Activated CD4-positive, alpha-beta memory T cell treated with anti-CD3 and anti-CD28 coated beads for 36 hours (primary cell): Measurements from ENCODE around the gene ACBD3. TPM values are rescaled to one million over a fixed set of nuclear protein-coding genes. Genes with fewer than 3 reads are reported as not detected.

ENCODE experiments used
- CTCF ChIA-PET: fragments of 350-600 bp; sonication (Branson Sonifier 250); formaldehyde crosslinking; loops from one replicate; lab custom pipeline; 2021; ENCODE audit warnings: antibody characterized with exemption, inconsistent platforms; lab: Charles Lee
- POLR2A ChIA-PET: fragments of 350-600 bp; sonication (Branson Sonifier 250); formaldehyde crosslinking; loops from one replicate; lab custom pipeline; 2021; ENCODE audit warnings: antibody characterized with exemption; lab: Charles Lee
- DNase-seq: peaks from one replicate; pipeline ENCODE4 v3.0.0-alpha.2; 2020
- H3K27ac Mint-ChIP-seq: one replicate; pipeline ENCODE4 v1.8.0; 2021; ENCODE audit warnings: mixed read lengths
- H3K27me3 Mint-ChIP-seq: one replicate; pipeline ENCODE4 v1.8.0; 2021; ENCODE audit warnings: mixed read lengths
- H3K36me3 Mint-ChIP-seq: one replicate; pipeline ENCODE4 v1.8.0; 2021; ENCODE audit warnings: mixed read lengths
- H3K4me1 Mint-ChIP-seq: one replicate; pipeline ENCODE4 v1.8.0; 2021; ENCODE audit warnings: low read depth, mixed read lengths
- H3K4me3 Mint-ChIP-seq: one replicate; pipeline ENCODE4 v1.8.0; 2021; ENCODE audit warnings: mild to moderate bottlenecking, mixed read lengths
- H3K9me3 Mint-ChIP-seq: one replicate; pipeline ENCODE4 v1.8.0; 2021; ENCODE audit warnings: mixed read lengths
- intact Hi-C: fragments of 100-400 bp; cut with micrococcal nuclease; formaldehyde crosslinking; loops from one replicate; pipeline ENCODE4 v1.15.1; 2023
- total RNA-seq, 2 experiments: library from RNA; stranded (reverse); gene quantifications; one replicate each; pipeline ENCODE4 v1.2.3, GENCODE V29; 2021

ACBD3 gene
- total RNA-seq, 2 experiments from 2014 or later, result 18.7 to 20.7 TPM

DNA sequence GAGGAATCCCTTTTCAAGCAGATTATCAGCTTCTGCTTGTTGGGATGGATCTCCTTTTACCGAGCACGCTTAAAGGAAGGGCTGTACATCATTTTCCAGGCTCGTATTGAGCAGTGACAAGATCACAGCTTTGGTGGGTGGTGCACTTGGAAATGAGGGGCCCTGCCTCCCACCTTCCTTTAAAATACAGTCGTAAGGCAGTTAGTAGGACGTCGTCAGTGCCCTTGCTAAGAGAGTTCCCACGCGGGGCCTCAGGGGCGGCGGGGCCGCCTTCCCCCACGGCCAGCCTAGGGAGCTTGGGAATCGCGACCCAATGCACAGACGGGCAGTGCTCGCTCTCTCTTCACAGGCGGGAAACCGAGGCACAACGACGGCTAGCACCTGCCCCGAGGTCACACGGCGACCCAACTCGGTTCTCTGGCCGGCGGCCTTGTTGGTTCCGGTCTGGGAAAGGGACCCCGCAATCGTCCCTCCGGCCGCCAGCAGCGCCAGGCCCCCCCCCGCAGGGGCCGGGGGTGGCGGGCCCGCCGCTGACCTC, 65.4 kb downstream of the ACBD3 start:
- H3K36me3 Mint-ChIP-seq, result no peaks in the 10 kb centered on the region
- no peak for DNase-seq
- H3K4me1 Mint-ChIP-seq, result peaks cover 26% of the 10 kb centered on the region
- H3K9me3 Mint-ChIP-seq, result no peaks in the 10 kb centered on the region
- no peaks in the 10 kb centered on the region for H3K27me3 Mint-ChIP-seq
- ChIA-PET POLR2A (interaction anchor here (0.9 to 3.5 kb wide), 4 partner anchors 10 to 122 kb away, joined by 3 to 16 read pairs (median 9); partner anchors contain the start of genes H3-3A and SDE2), CTCF (interaction anchor here (0.9 to 4.0 kb wide), 9 partner anchors 11 to 216 kb away, joined by 3 to 47 read pairs (median 6); partner anchors contain the start of gene H3-3A)
- peak overlapping the region; percentile 71 for H3K4me3 Mint-ChIP-seq
- intact Hi-C loops, result loop anchor here (1.0 to 5.0 kb wide), 4 partner anchors 11 to 646 kb away; partner anchors contain the start of gene PARP1
- peak overlapping the region; percentile 79 for H3K27ac Mint-ChIP-seq

DNA sequence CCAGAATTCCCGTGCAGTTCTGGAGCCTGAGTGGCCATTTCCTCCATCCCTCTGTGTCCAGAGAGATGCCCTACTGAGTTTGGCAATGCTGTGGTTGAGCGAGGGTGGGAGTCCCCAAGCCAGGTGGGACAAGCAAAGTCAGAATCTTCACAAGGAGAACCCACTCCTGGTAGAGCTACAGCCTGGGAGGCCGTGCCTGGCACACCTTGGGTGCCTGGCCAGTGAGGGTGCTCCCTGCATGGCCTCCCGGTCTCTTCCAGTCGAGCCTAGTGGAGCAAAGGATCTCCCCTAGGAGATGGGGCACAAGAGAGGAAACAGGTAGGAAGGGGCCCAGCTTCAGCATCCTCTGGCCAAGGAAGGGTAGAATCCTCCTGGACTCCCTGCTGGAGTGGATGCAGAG, 66.1 kb downstream of the ACBD3 start:
- peak overlapping the region; percentile 79 for H3K27ac Mint-ChIP-seq
- ChIA-PET POLR2A (interaction anchor here (0.9 to 3.5 kb wide), 4 partner anchors 9 to 121 kb away, joined by 3 to 16 read pairs (median 9); partner anchors contain the start of genes H3-3A and SDE2), CTCF (interaction anchor here (0.9 to 4.0 kb wide), 9 partner anchors 10 to 217 kb away, joined by 3 to 47 read pairs (median 6); partner anchors contain the start of gene H3-3A)
- no peak for DNase-seq
- H3K4me3 Mint-ChIP-seq, result peak overlapping the region; percentile 71
- no peaks in the 10 kb centered on the region for H3K9me3 Mint-ChIP-seq
- H3K27me3 Mint-ChIP-seq, result no peaks in the 10 kb centered on the region
- intact Hi-C loops, result loop anchor here (2.0 to 5.0 kb wide), 2 partner anchors 287 to 646 kb away; partner anchors contain the start of gene PARP1
- peaks cover 25% of the 10 kb centered on the region for H3K4me1 Mint-ChIP-seq
- no peaks in the 10 kb centered on the region for H3K36me3 Mint-ChIP-seq

DNA sequence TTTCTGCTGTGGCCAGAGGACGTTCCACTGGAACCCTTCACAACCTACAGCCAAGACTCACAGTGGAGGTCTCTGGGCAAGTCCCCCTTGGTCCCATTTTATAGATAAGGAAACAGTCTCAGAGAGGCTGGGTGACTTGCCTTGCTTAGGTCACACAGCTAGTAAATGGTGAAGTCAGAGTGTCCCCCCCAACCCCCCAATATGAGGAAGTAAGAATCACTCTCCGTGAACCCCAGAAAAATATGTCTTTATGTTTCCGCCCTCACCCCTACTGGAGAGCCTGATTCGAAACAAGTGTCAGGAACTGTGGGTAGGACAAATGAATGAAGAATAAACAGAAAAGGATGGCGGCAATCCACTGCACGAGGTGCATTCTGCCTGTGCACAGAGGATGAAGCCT, 67.4 kb downstream of the ACBD3 start:
- POLR2A ChIA-PET, result interaction anchor here (2.0 kb wide), 1 partner anchor 8 kb away, joined by 13 read pairs; no protein-coding TSS in a partner anchor
- intact Hi-C loops, result no loop called here
- no peak overlapping the region for H3K4me3 Mint-ChIP-seq
- CTCF ChIA-PET, result interaction anchor here (1.3 to 4.0 kb wide), 3 partner anchors 9 to 79 kb away, joined by 3 to 47 read pairs (median 26); no protein-coding TSS in a partner anchor
- no peaks in the 10 kb centered on the region for H3K36me3 Mint-ChIP-seq
- H3K27ac Mint-ChIP-seq, result no peak overlapping the region
- H3K9me3 Mint-ChIP-seq, result no peaks in the 10 kb centered on the region
- no peaks in the 10 kb centered on the region for H3K27me3 Mint-ChIP-seq
- H3K4me1 Mint-ChIP-seq, result peaks cover 19% of the 10 kb centered on the region
- no peak for DNase-seq

DNA sequence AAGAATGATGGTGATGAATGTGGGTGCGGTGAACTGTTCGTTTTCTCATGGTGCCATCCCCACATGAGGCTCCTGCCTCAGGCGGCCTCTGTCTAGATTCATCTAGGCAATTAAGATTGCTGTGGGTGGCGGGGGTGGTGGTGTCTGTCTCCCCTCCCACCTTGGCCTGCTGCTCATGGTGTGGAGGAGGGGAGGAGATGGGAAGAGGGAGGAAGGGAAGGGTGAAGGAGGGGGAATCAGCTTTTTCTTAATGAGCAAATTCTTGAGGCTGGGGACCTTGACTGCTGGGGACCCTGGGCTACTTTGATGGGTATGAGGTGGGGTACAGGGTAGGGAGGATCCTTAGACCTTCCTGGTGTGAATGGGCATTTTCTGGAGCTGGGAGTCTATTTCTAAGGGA, 68.2 kb downstream of the ACBD3 start:
- Mint-ChIP-seq H3K27me3 (no peaks in the 10 kb centered on the region), H3K9me3 (no peaks in the 10 kb centered on the region), H3K27ac (no peak overlapping the region), H3K4me1 (peaks cover 16% of the 10 kb centered on the region), H3K4me3 (no peak overlapping the region), H3K36me3 (no peaks in the 10 kb centered on the region)
- ChIA-PET POLR2A (no interaction called here), CTCF (interaction anchor here (1.0 to 4.0 kb wide), 3 partner anchors 8 to 79 kb away, joined by 3 to 26 read pairs (median 4); no protein-coding TSS in a partner anchor)
- intact Hi-C loops, result no loop called here
- DNase-seq, result no peak

DNA sequence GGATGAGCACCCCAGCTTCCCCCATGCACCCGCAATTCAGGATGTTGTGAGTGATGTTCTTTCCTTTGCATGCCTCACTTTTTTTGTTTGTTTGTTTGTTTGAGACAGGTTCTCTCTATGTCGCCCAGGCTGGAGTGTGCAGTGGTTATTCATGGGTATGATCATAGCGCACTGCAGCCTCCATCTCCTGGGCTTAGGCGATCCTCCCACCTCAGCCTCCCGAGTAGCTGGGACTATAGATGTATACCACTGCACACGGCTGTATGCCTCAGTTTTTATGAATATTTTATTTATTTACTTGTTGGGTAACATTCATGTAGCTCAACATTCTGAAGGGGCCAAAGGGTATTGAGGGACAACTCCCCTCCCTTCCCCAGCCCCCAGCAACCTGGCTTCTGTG, 69.2 kb downstream of the ACBD3 start:
- Mint-ChIP-seq H3K27me3 (no peaks in the 10 kb centered on the region), H3K4me3 (no peak overlapping the region), H3K36me3 (no peaks in the 10 kb centered on the region), H3K9me3 (no peaks in the 10 kb centered on the region), H3K27ac (no peak overlapping the region), H3K4me1 (peaks cover 9% of the 10 kb centered on the region)
- POLR2A ChIA-PET, result interaction anchor here (1.2 kb wide), 1 partner anchor 54 kb away, joined by 5 read pairs; the partner anchor contains the start of gene H3-3A
- no peak for DNase-seq
- CTCF ChIA-PET, result interaction anchor here (0.7 to 2.2 kb wide), 5 partner anchors 8 to 587 kb away, joined by 3 to 12 read pairs (median 4); no protein-coding TSS in a partner anchor
- intact Hi-C loops, result no loop called here

DNA sequence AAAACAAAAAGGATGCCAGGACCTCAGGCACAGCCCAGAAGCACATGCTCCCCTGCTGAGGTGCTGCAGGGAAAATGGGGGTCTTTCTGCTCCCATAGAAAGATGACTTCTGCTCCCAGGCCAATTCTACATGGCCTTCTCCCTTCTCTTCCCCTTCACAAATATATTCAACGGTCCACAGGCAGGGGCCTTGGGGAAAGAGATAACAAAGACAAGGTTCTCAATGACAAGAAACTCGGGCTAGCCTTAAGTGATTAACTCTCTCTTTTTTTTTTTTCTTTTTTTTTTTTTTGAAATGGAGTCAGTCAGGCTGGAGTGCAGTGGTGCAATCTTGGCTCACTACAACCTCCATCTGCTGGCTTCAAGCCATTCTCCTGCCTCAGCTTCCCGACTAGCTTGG, 69.9 kb downstream of the ACBD3 start:
- Mint-ChIP-seq H3K36me3 (no peaks in the 10 kb centered on the region), H3K4me1 (peaks cover 9% of the 10 kb centered on the region), H3K27me3 (no peaks in the 10 kb centered on the region), H3K9me3 (no peaks in the 10 kb centered on the region), H3K27ac (no peak overlapping the region), H3K4me3 (no peak overlapping the region)
- CTCF ChIA-PET, result interaction anchor here (0.7 to 2.2 kb wide), 4 partner anchors 9 to 586 kb away, joined by 3 to 12 read pairs (median 4); no protein-coding TSS in a partner anchor
- POLR2A ChIA-PET, result interaction anchor here (1.2 kb wide), 1 partner anchor 54 kb away, joined by 5 read pairs; the partner anchor contains the start of gene H3-3A
- DNase-seq, result no peak
- intact Hi-C loops, result no loop called here

GRCh38 chr1:226112626-226113025, 73.9 kb downstream of the ACBD3 start:
- no peaks in the 10 kb centered on the region for H3K27me3 Mint-ChIP-seq
- DNase-seq, result no peak
- H3K36me3 Mint-ChIP-seq, result no peaks in the 10 kb centered on the region
- ChIA-PET POLR2A (no interaction called here), CTCF (interaction anchor here (4.0 to 5.9 kb wide), 3 partner anchors 7 to 47 kb away, joined by 26 to 42 read pairs (median 38); no protein-coding TSS in a partner anchor)
- intact Hi-C loops, result no loop called here
- no peak overlapping the region for H3K27ac Mint-ChIP-seq
- H3K4me3 Mint-ChIP-seq, result no peak overlapping the region
- no peaks in the 10 kb centered on the region for H3K9me3 Mint-ChIP-seq
- peaks cover 15% of the 10 kb centered on the region for H3K4me1 Mint-ChIP-seq

- ChIA-PET CTCF (interaction anchor here (4.0 to 5.9 kb wide), 3 partner anchors 8 to 46 kb away, joined by 26 to 42 read pairs (median 38); no protein-coding TSS in a partner anchor), POLR2A (interaction anchor here (2.0 to 3.3 kb wide), 3 partner anchors 8 to 112 kb away, joined by 12 to 14 read pairs (median 13); partner anchors contain the start of gene SDE2)
- Mint-ChIP-seq H3K4me3 (no peak overlapping the region), H3K4me1 (peaks cover 15% of the 10 kb centered on the region), H3K36me3 (no peaks in the 10 kb centered on the region), H3K27ac (no peak overlapping the region), H3K9me3 (no peaks in the 10 kb centered on the region), H3K27me3 (no peaks in the 10 kb centered on the region)
- DNase-seq, result no peak
- intact Hi-C loops, result loop anchor here (2.0 kb wide), 1 partner anchor 49 kb away; the partner anchor contains the start of gene H3-3A
Measured at GRCh38 chr1:226111883-226112261, 74.7 kb downstream of the ACBD3 start.

DNA sequence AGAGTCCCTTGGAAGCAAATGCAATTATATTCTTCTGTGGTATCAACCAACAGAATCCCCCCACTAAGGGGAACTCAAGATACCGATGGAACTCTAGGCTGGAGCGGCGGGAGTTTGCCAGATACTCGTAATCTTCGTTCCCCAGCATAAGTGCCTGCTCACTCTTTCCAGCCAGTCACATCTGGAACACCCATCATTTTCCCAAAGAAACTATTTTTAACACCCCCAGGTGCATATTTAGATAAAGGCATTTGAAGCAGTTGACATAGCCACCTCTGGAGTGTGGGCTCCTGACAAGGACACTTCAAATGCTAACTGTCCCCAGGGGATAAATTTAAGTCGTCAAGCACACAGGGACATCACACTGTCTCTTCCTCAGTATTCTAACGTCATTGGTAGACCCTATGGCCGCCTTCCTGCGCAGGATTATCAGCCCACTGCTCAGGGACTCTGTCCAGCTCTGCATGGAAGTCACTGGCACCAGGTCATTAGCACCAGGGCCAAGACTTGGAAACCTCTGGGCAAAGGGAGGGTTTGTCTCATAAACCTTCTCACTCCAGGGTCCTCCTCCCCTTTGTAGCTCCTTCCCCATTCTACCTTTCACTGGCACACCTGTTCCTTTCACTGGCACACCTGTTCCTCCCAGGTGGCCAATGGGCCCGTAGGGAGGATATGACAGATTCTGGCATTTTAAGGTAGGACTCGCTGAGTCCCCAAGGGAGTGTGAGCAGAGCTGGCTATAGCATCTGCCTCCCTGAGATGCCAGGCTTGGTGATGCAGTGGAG, 75.3 kb downstream of the ACBD3 start:
- Mint-ChIP-seq H3K36me3 (no peaks in the 10 kb centered on the region), H3K9me3 (no peaks in the 10 kb centered on the region), H3K27ac (peak overlapping the region; percentile 58), H3K27me3 (no peaks in the 10 kb centered on the region), H3K4me1 (peaks cover 15% of the 10 kb centered on the region), H3K4me3 (peak overlapping the region; percentile 54)
- ChIA-PET POLR2A (interaction anchor here (0.6 to 3.3 kb wide), 10 partner anchors 9 to 297 kb away, joined by 3 to 18 read pairs (median 10); partner anchors contain the start of genes H3-3A, PARP1 and SDE2), CTCF (interaction anchor here (0.7 to 5.9 kb wide), 4 partner anchors 8 to 50 kb away, joined by 3 to 42 read pairs (median 32); no protein-coding TSS in a partner anchor)
- no peak for DNase-seq
- intact Hi-C loops, result loop anchor here (2.0 kb wide), 1 partner anchor 48 kb away; the partner anchor contains the start of gene H3-3A

GRCh38 chr1:226110249-226111097, 76.1 kb downstream of the ACBD3 start:
- CTCF ChIA-PET, result interaction anchor here (0.7 to 5.9 kb wide), 7 partner anchors 9 to 111 kb away, joined by 3 to 42 read pairs (median 7); partner anchors contain the start of gene SDE2
- peak overlapping the region; percentile 62 for H3K27ac Mint-ChIP-seq
- intact Hi-C loops, result loop anchor here (1.0 to 2.0 kb wide), 2 partner anchors 11 to 48 kb away; partner anchors contain the start of gene H3-3A
- H3K36me3 Mint-ChIP-seq, result no peaks in the 10 kb centered on the region
- peaks cover 15% of the 10 kb centered on the region for H3K4me1 Mint-ChIP-seq
- POLR2A ChIA-PET, result interaction anchor here (0.6 to 3.3 kb wide), 11 partner anchors 9 to 298 kb away, joined by 3 to 18 read pairs (median 9); partner anchors contain the start of genes H3-3A, PARP1 and SDE2
- peak overlapping the region; percentile 70 for H3K4me3 Mint-ChIP-seq
- no peaks in the 10 kb centered on the region for H3K27me3 Mint-ChIP-seq
- DNase-seq, result peak; percentile 81
- H3K9me3 Mint-ChIP-seq, result no peaks in the 10 kb centered on the region
